ENCODE data around the gene UBE2G1. TPM values are rescaled to one million over a fixed set of nuclear protein-coding genes. Genes with fewer than 3 reads are reported as not detected.

UBE2G1 gene
- total RNA-seq, 4 donors from 2014 or later = 50.9 to 77.5 (median 67.9) TPM

DNA sequence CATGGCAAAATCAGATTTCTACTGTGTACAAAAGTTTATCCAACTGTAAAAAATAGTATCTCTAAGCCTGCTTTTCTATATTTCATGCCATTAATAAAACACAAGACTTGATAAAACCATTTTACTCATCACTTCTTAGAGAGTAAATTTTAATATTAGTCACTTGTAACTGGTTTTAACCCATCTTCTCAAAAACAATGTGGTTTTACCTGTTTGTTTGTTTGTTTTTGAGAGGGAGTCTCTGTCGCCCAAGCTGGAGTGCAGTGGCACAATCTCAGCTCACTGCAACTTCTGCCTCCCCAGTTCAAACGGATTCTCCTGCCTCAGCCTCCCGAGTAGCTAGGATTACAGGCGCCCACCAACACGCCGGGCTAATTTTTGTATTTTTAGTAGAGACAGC is 32.1 kb downstream of the UBE2G1 start:
- Histone ChIP-seq H3K36me3 (no peaks in the 10 kb centered on the region), H3K4me1 (peaks cover 0 to 64% (median 8%) of the 10 kb centered on the region in 3 donors), H3K27ac (no peak overlapping the region), H3K27me3 (no peaks in the 10 kb centered on the region), H3K4me3 (no peak overlapping the region), H3K9me3 (no peaks in the 10 kb centered on the region)
- WGBS, 2 donors (ENCODE audit: low coverage in 1 of 2) = 89% methylated on average over 4 of the region's 6 CpGs; no CpG with 5 or more reads in 1 of the 2 donors
- no peak for TF ChIP-seq POLR2A (IDR thresholded peaks at IDR 0.05)
- TF ChIP-seq POLR2AphosphoS5 (IDR thresholded peaks at IDR 0.05) = no peak
- TF ChIP-seq EP300 (IDR thresholded peaks at IDR 0.05) = no peak
- no peak for TF ChIP-seq CTCF (IDR thresholded peaks at IDR 0.05)
- no peak for ATAC-seq

- H3K27ac ChIP-seq = no peak overlapping the region
- WGBS, 2 donors (ENCODE audit: low coverage in 1 of 2) = 82 to 88% methylated on average over 6 to 9 of the region's 9 CpGs
- TF ChIP-seq POLR2A (IDR thresholded peaks at IDR 0.05) (no peak), POLR2AphosphoS5 (IDR thresholded peaks at IDR 0.05) (no peak), EP300 (IDR thresholded peaks at IDR 0.05) (no peak), CTCF (IDR thresholded peaks at IDR 0.05) (no peak)
- no peak overlapping the region for H3K4me3 ChIP-seq
- no peaks in the 10 kb centered on the region for H3K27me3 ChIP-seq
- no peak for ATAC-seq
- H3K36me3 ChIP-seq = no peaks in the 10 kb centered on the region
- H3K4me1 ChIP-seq = peaks cover 0 to 65% (median 8%) of the 10 kb centered on the region in 3 donors
- no peaks in the 10 kb centered on the region for H3K9me3 ChIP-seq
Observed at GRCh38 chr17:4333041-4333440, 33.4 kb downstream of the UBE2G1 start.

DNA sequence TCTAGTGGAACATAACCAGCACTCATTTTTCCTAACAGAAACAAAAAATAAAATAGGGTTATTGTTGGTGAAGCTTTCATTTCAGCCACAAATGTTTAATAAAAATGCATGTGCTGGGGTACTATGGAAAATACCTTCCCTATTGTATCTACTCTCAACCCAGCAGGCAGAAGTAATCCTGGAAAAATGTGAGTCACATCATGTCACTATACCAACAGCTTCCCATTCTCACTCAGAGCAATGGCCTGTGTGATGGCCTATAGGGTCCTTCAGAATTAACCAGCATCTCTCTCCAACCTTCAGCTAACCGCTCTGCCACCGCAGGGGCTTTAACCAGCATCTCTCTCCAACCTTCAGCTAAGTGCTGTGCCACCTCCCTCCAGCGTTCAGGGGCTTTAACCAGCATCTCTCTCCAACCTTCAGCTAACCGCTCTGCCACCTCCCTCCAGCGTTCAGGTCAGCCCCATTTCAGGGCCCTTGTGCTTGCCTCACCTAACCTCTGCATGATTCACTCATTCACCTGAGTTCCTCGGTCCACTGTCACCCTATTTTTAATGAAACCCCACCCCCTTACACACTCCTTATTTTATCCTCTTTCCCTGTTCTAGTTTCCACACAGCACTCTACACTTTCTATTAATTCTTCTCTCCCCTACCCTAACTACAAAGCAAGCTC is 34.0 kb downstream of the UBE2G1 start:
- peaks cover 0 to 67% (median 8%) of the 10 kb centered on the region in 3 donors for H3K4me1 ChIP-seq
- TF ChIP-seq POLR2AphosphoS5 (IDR thresholded peaks at IDR 0.05) (no peak), CTCF (IDR thresholded peaks at IDR 0.05) (no peak), POLR2A (IDR thresholded peaks at IDR 0.05) (no peak), EP300 (IDR thresholded peaks at IDR 0.05) (no peak)
- H3K27ac ChIP-seq = no peak overlapping the region
- no peak for ATAC-seq
- no peaks in the 10 kb centered on the region for H3K36me3 ChIP-seq
- WGBS, 2 donors (ENCODE audit: low coverage in 1 of 2) = 77% methylated on average over 6 of the region's 6 CpGs
- no peaks in the 10 kb centered on the region for H3K9me3 ChIP-seq
- no peaks in the 10 kb centered on the region for H3K27me3 ChIP-seq
- H3K4me3 ChIP-seq = no peak overlapping the region

GRCh38 chr17:4331614-4332013 is 34.9 kb downstream of the UBE2G1 start:
- TF ChIP-seq CTCF (IDR thresholded peaks at IDR 0.05) (no peak), POLR2AphosphoS5 (IDR thresholded peaks at IDR 0.05) (no peak)
- WGBS, 2 donors (ENCODE audit: low coverage in 1 of 2) = 32 to 44% methylated on average over 7 of the region's 7 CpGs
- no peak for ATAC-seq
- H3K27me3 ChIP-seq = no peaks in the 10 kb centered on the region
- H3K27ac ChIP-seq = peak overlapping the region in 1 of 4 donors; percentile 14
- no peaks in the 10 kb centered on the region for H3K36me3 ChIP-seq
- peaks cover 0 to 73% (median 8%) of the 10 kb centered on the region in 3 donors for H3K4me1 ChIP-seq
- no peaks in the 10 kb centered on the region for H3K9me3 ChIP-seq
- no peak overlapping the region for H3K4me3 ChIP-seq

GRCh38 chr17:4329838-4330237 is 36.6 kb downstream of the UBE2G1 start:
- H3K36me3 ChIP-seq = no peaks in the 10 kb centered on the region
- peak; percentile 46 for ATAC-seq
- 34 to 44% methylated on average over 7 of the region's 7 CpGs for WGBS, 2 donors (ENCODE audit: low coverage in 1 of 2)
- H3K27me3 ChIP-seq = no peaks in the 10 kb centered on the region
- H3K4me3 ChIP-seq = no peak overlapping the region
- no peak overlapping the region for H3K27ac ChIP-seq
- H3K9me3 ChIP-seq = no peaks in the 10 kb centered on the region
- peaks cover 0 to 63% (median 4%) of the 10 kb centered on the region in 3 donors for H3K4me1 ChIP-seq
- no peak for TF ChIP-seq POLR2A (IDR thresholded peaks at IDR 0.05)
- no peak for TF ChIP-seq POLR2AphosphoS5 (IDR thresholded peaks at IDR 0.05)
- no peak for TF ChIP-seq CTCF (IDR thresholded peaks at IDR 0.05)
- no peak for TF ChIP-seq EP300 (IDR thresholded peaks at IDR 0.05)
